DMS53 treated with DMSO at 0.1 percent for 48 hours (cell line): ENCODE measurements around the gene MICB.

Experiments
- DNase-seq: peaks from one replicate; lab custom pipeline; 2025; ENCODE audit not compliant: unreplicated experiment; lab: John Stamatoyannopoulos, UW

Gene MICB

GRCh38 chr6:31559606-31559957, 61.6 kb downstream of the MICB start:
- no peak for DNase-seq

DNA sequence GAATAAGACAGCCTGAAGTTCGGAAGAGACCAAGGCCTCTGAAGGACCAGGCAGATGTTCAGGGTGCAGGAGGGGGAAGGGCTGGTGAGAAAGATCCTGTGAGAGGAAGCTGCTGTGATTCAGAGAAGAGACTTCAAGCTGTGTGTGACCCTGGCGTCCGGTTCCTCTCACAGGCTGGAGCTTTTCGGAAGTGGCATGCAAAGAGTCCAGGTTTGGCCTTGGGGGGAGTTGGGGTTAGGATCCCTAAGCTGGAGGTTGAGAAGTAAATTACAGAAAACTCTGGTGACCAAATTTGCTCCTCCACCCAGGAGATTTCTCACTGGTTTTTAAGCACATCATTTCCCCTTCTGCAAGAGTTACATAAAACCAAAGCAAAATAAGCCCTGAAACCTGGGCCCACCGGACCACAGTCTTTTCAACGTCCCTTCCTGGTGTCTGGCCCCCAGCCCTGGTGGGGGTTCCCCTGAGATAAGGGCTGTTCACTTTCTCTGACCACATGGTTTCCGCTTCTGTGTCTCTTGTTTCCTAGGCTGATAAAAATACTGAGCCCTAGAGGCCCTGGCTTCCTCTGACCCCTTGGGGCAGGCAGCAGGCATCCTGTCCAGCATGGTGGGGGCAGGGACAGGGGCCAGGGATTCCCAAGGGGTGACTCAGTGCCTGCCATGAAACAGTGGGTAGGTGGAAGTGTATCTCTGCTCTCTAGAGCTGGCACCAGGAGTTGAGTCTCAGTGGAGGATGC, 62.2 kb downstream of the MICB start:
- DNase-seq: no peak

DNA sequence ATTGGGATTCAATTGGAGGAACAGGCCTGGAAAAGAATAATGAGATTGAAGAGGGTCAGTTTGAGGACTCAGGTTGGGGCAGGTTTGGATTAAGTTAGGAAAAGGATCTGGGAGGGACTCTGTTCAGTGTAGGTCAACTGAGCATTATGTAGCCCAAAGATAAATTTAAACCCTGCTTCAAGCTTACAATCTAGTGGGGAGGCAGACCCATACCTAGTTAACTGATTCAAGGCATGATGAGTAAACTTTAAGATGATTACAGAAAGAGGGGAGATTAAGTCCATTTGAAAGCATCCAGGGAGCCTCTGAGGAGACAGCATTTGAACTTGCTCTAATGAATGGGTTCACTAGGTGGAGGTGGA, 62.7 kb downstream of the MICB start:
- DNase-seq: no peak
